ENCODE data around the gene EIF2B5. TPM values are rescaled to one million over a fixed set of nuclear protein-coding genes. Genes with fewer than 3 reads are reported as not detected.

EIF2B5 gene
- total and polyA plus RNA-seq, 9 of the 15 experiments (the other 6 are each of a cell fraction or from before 2014, with no cell fraction given), result 19.1 to 92.4 (median 74.0) TPM

- no peak for TF ChIP-seq BCL6 (CRISPR knock-in tag; IDR thresholded peaks at IDR 0.05)
- TF ChIP-seq ZNF699 (CRISPR knock-in tag; IDR thresholded peaks at IDR 0.05; ENCODE audit: insufficient replicate concordance), result no peak
- TF ChIP-seq, protein P1, sequence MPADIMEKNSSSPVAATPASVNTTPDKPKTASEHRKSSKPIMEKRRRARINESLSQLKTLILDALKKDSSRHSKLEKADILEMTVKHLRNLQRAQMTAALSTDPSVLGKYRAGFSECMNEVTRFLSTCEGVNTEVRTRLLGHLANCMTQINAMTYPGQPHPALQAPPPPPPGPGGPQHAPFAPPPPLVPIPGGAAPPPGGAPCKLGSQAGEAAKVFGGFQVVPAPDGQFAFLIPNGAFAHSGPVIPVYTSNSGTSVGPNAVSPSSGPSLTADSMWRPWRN (IDR thresholded peaks at IDR 0.05; ENCODE audit: low read depth), result no peak
- TF ChIP-seq ETV6 (IDR thresholded peaks at IDR 0.05; ENCODE audit: borderline replicate concordance in 1 of 2, low read depth in 2 of 2, low read length in 1 of 2), result 0 out of 4 replicates have a peak, but pooled peaks have one; percentile 45 to 58
- TF ChIP-seq ETV6 (CRISPR knock-in tag; IDR thresholded peaks at IDR 0.05; ENCODE audit: borderline replicate concordance), result no peak
- no peak for TF ChIP-seq ZNF717 (CRISPR knock-in tag; IDR thresholded peaks at IDR 0.05)
- no peak for TF ChIP-seq KHSRP (IDR thresholded peaks at IDR 0.05)
- TF ChIP-seq, protein P2, sequence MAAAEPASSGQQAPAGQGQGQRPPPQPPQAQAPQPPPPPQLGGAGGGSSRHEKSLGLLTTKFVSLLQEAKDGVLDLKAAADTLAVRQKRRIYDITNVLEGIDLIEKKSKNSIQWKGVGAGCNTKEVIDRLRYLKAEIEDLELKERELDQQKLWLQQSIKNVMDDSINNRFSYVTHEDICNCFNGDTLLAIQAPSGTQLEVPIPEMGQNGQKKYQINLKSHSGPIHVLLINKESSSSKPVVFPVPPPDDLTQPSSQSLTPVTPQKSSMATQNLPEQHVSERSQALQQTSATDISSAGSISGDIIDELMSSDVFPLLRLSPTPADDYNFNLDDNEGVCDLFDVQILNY (CRISPR knock-in tag; IDR thresholded peaks at IDR 0.05), result peak; percentile 73; the same call in 1 of the 2 replicates
- no peak for TF ChIP-seq HEY1 (CRISPR knock-in tag; IDR thresholded peaks at IDR 0.05; ENCODE audit: borderline replicate concordance)
- TF ChIP-seq UBTF (IDR thresholded peaks at IDR 0.05; ENCODE audit: borderline replicate concordance in 1 of 2, low read depth in 2 of 2, low read length in 2 of 2), result peak; percentile 92 to 94
- TF ChIP-seq, protein P3, sequence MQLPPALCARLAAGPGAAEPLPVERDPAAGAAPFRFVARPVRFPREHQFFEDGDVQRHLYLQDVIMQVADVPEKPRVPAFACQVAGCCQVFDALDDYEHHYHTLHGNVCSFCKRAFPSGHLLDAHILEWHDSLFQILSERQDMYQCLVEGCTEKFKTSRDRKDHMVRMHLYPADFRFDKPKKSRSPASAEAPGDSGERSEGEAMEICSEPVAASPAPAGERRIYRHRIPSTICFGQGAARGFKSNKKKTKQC (CRISPR knock-in tag; IDR thresholded peaks at IDR 0.05), result peak; percentile 42; the same call in 1 of the 2 replicates
- no peak for TF ChIP-seq DLX4 (CRISPR knock-in tag; IDR thresholded peaks at IDR 0.05)
- 0 out of 4 replicates have a peak, but pooled peaks of 1 of the 2 experiments have one; percentile 6 for TF ChIP-seq KDM1A (IDR thresholded peaks at IDR 0.05)
- TF ChIP-seq ELK1 (CRISPR knock-in tag; IDR thresholded peaks at IDR 0.05), result no peak
- no peak for TF ChIP-seq FIP1L1 (IDR thresholded peaks at IDR 0.05; ENCODE audit: low read depth, low read length, poor library complexity, severe bottlenecking)
- TF ChIP-seq ZNF696 (CRISPR knock-in tag; conservative IDR thresholded peaks at IDR 0.05), result no peak
- no peak for TF ChIP-seq BRF1 (IDR thresholded peaks at IDR 0.05; ENCODE audit: borderline replicate concordance, extremely low read depth, insufficient read length)
- no peak for TF ChIP-seq TCFL5 (CRISPR knock-in tag; conservative IDR thresholded peaks at IDR 0.05)
- TF ChIP-seq JUN (IDR thresholded peaks at IDR 0.05; ENCODE audit: borderline replicate concordance, low read depth, low read length), result peak; percentile 11; the same call in 1 of the 2 replicates
- TF ChIP-seq JUN (CRISPR knock-in tag; IDR thresholded peaks at IDR 0.05; ENCODE audit: borderline replicate concordance), result no peak
These were observed at the start of gene EIF2B5 (continued) for GRCh38 chr3:184135149-184135910.
